ENCODE results near the gene MPI.
"Not testable (repeated sequence)": the region's sequence is repeated elsewhere in the genome, so short reads cannot be mapped to it uniquely, and the experiment has no call there.

The MPI gene

DNA sequence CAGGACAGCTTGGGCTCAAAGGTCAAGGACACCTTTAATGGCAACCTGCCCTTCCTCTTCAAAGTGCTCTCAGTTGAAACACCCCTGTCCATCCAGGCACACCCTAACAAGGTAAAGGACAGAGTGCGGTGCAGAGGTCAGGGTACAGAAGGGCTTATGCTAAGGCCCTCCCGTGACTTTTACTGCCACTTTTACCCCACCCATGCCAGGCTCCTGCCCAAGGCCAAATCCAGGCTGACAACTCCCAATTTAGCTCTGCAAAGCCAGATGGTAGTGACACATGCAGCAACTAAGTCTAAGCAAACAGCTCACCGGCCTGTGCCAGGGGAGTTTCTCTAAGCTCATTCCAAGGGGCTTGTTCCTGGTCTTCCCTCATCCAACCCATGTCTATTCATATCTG is 1.6 kb downstream of the MPI start:
- H3K36me3 ChIP-seq (ENCODE audit: control insufficient read depth, insufficient read depth, low read length): peaks cover 12% of the 10 kb centered on the region
- no peak overlapping the region for H3K4me3 ChIP-seq (ENCODE audit: insufficient read depth, low read depth, low read length)
- WGBS, 2 experiments: 91 to 93% methylated on average over 3 of the region's 3 CpGs
- no peaks in the 10 kb centered on the region for H3K9me3 ChIP-seq (ENCODE audit: control insufficient read depth, low read length)
- no peaks in the 10 kb centered on the region for H3K27me3 ChIP-seq (ENCODE audit: control insufficient read depth, insufficient read depth, low read length, poor library complexity, severe bottlenecking)
- H3K27ac ChIP-seq (ENCODE audit: insufficient read depth, low read depth, low read length, poor library complexity, severe bottlenecking): no peak overlapping the region
- no peaks in the 10 kb centered on the region for H3K4me1 ChIP-seq (ENCODE audit: control insufficient read depth, insufficient read depth, low read length)

DNA sequence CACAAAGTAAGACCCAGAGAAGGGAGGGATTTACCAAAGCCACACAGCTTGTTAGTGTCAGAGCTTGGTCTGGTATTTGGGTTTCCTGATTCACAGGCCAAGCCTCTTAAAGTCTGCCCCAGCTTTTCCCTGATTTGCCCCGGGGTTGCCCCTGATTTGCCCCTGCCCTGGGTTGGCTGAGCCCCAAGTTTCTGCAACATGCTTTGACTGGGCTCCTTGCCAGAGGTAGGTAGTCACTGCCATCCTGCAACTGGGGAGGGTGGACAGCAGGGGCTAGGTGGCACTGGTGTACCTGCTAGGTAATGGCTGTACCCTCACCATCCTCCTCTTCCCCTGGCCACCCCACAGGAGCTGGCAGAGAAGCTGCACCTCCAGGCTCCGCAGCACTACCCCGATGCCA is 2.5 kb downstream of the MPI start:
- Histone ChIP-seq H3K27ac (ENCODE audit: insufficient read depth, low read depth, low read length, poor library complexity, severe bottlenecking) (no peak overlapping the region), H3K4me3 (ENCODE audit: insufficient read depth, low read depth, low read length) (no peak overlapping the region), H3K36me3 (ENCODE audit: control insufficient read depth, insufficient read depth, low read length) (peaks cover 13% of the 10 kb centered on the region), H3K4me1 (ENCODE audit: control insufficient read depth, insufficient read depth, low read length) (no peaks in the 10 kb centered on the region), H3K27me3 (ENCODE audit: control insufficient read depth, insufficient read depth, low read length, poor library complexity, severe bottlenecking) (no peaks in the 10 kb centered on the region), H3K9me3 (ENCODE audit: control insufficient read depth, low read length) (no peaks in the 10 kb centered on the region)
- 95 to 97% methylated on average over 3 of the region's 3 CpGs for WGBS, 2 experiments

DNA sequence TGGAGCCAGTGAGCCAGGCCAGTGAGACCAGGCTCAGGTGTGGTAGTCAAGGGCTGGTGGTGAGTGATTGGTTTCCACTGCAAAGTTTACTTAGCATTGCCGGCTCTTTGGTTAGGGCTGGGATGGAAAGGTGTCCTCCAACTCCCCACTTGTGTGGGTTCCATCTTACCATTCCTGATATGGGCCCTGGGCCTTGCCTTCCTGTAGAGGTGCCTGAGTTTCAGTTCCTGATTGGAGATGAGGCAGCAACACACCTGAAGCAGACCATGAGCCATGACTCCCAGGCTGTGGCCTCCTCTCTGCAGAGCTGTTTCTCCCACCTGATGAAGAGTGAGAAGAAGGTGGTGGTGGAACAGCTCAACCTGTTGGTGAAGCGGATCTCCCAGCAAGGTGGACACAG is 3.1 kb downstream of the MPI start:
- Histone ChIP-seq H3K36me3 (ENCODE audit: control insufficient read depth, insufficient read depth, low read length) (peaks cover 18% of the 10 kb centered on the region), H3K27ac (ENCODE audit: insufficient read depth, low read depth, low read length, poor library complexity, severe bottlenecking) (no peak overlapping the region), H3K27me3 (ENCODE audit: control insufficient read depth, insufficient read depth, low read length, poor library complexity, severe bottlenecking) (no peaks in the 10 kb centered on the region), H3K9me3 (ENCODE audit: control insufficient read depth, low read length) (no peaks in the 10 kb centered on the region), H3K4me3 (ENCODE audit: insufficient read depth, low read depth, low read length) (no peak overlapping the region), H3K4me1 (ENCODE audit: control insufficient read depth, insufficient read depth, low read length) (no peaks in the 10 kb centered on the region)
- 97 to 100% methylated on average over 2 of the region's 2 CpGs for WGBS, 2 experiments

DNA sequence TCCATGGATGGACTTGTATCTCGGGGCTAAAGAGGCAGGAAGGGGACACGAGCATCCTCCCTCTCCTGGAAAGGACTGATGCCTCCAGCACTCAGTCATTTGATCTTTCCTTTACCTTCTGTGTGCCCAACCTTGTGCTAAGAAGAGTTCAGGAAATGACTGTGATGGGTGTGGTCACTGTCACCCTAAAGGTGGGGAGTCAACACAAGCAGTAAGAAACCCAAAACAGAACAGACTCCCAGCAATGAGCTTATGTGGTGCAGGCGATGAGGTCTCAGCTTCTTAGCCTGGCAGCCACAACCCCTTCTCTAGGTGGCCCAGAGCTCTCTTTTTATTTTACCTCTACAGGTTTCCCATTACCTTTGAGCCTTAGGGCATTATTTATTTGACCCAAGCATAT is 3.8 kb downstream of the MPI start:
- H3K9me3 ChIP-seq (ENCODE audit: control insufficient read depth, low read length): no peaks in the 10 kb centered on the region
- H3K27me3 ChIP-seq (ENCODE audit: control insufficient read depth, insufficient read depth, low read length, poor library complexity, severe bottlenecking): no peaks in the 10 kb centered on the region
- no peak overlapping the region for H3K27ac ChIP-seq (ENCODE audit: insufficient read depth, low read depth, low read length, poor library complexity, severe bottlenecking)
- WGBS, 2 experiments: 98% methylated on average over 3 of the region's 3 CpGs
- H3K4me1 ChIP-seq (ENCODE audit: control insufficient read depth, insufficient read depth, low read length): no peaks in the 10 kb centered on the region
- H3K36me3 ChIP-seq (ENCODE audit: control insufficient read depth, insufficient read depth, low read length): peaks cover 20% of the 10 kb centered on the region
- H3K4me3 ChIP-seq (ENCODE audit: insufficient read depth, low read depth, low read length): no peak overlapping the region

DNA sequence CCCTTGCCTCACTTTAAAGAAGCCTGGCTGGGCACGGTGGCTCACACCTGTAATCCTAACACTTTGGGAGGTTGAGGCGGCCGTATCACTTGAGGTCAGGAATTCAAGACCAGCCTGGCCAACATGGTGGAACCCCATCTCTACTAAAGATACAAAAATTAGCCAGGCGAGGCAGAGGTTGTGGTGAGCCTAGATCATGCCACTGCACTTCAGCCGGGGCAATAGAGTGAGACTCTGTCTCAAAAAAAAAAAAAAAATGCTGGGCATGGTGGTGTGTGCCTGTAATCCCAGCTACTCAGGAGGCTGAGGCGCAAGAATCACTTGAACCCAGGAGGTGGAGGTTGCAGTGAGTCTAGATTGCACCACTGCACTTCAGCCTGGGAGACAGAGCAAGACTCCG is 4.5 kb downstream of the MPI start:
- H3K27ac ChIP-seq (ENCODE audit: insufficient read depth, low read depth, low read length, poor library complexity, severe bottlenecking); H3K9me3 ChIP-seq (ENCODE audit: control insufficient read depth, low read length); H3K27me3 ChIP-seq (ENCODE audit: control insufficient read depth, insufficient read depth, low read length, poor library complexity, severe bottlenecking); H3K4me1 ChIP-seq (ENCODE audit: control insufficient read depth, insufficient read depth, low read length); H3K4me3 ChIP-seq (ENCODE audit: insufficient read depth, low read depth, low read length): not testable (repeated sequence)
- H3K36me3 ChIP-seq (ENCODE audit: control insufficient read depth, insufficient read depth, low read length): peaks cover 26% of the 10 kb centered on the region
- WGBS, 2 experiments: 93 to 94% methylated on average over 7 of the region's 7 CpGs

DNA sequence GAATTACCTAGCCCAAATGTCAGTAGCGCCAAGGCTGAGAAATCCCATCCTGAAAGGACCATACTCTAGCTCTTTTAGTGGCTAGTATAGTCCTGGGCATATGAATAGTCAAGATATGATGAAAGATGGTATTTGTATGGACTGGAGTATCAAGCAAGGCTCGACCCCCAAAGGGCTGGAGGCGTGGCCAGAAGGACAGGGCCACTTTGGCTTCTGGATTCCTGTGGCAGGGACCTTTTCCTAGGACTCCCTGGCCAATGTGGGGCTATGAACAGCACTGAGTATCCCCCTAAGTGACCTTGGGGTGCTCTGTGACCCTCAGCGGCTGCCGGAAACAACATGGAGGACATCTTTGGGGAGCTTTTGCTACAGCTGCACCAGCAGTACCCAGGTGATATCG is 6.0 kb downstream of the MPI start:
- Histone ChIP-seq H3K4me1 (ENCODE audit: control insufficient read depth, insufficient read depth, low read length) (no peaks in the 10 kb centered on the region), H3K27ac (ENCODE audit: insufficient read depth, low read depth, low read length, poor library complexity, severe bottlenecking) (no peak overlapping the region), H3K9me3 (ENCODE audit: control insufficient read depth, low read length) (no peaks in the 10 kb centered on the region), H3K36me3 (ENCODE audit: control insufficient read depth, insufficient read depth, low read length) (peaks cover 32% of the 10 kb centered on the region), H3K4me3 (ENCODE audit: insufficient read depth, low read depth, low read length) (no peak overlapping the region), H3K27me3 (ENCODE audit: control insufficient read depth, insufficient read depth, low read length, poor library complexity, severe bottlenecking) (no peaks in the 10 kb centered on the region)
- WGBS, 2 experiments: 93 to 95% methylated on average over 6 of the region's 6 CpGs

DNA sequence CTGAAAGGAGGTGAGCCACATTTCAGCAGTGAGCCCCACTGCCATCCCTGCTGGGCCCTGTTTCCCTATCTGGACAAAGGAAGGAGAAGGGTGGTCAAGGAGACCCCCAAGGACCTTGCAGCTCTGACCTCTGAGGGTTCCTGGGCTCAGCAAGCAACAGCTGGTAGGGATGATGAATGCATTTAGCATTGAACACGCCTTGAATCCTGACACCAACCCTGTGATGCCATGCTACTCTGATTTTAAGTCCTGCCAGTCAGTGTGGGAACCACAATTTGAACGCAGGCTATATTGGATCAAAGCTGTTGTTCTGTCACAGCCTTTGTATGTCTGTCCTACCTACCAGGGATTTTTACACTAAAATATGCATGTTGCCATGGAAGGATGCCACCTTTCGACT is 6.5 kb downstream of the MPI start:
- WGBS, 2 experiments: 81 to 93% methylated on average over 3 of the region's 3 CpGs
- H3K4me1 ChIP-seq (ENCODE audit: control insufficient read depth, insufficient read depth, low read length): no peaks in the 10 kb centered on the region
- H3K4me3 ChIP-seq (ENCODE audit: insufficient read depth, low read depth, low read length): no peak overlapping the region
- no peaks in the 10 kb centered on the region for H3K27me3 ChIP-seq (ENCODE audit: control insufficient read depth, insufficient read depth, low read length, poor library complexity, severe bottlenecking)
- H3K9me3 ChIP-seq (ENCODE audit: control insufficient read depth, low read length): no peaks in the 10 kb centered on the region
- no peak overlapping the region for H3K27ac ChIP-seq (ENCODE audit: insufficient read depth, low read depth, low read length, poor library complexity, severe bottlenecking)
- H3K36me3 ChIP-seq (ENCODE audit: control insufficient read depth, insufficient read depth, low read length): peaks cover 32% of the 10 kb centered on the region

DNA sequence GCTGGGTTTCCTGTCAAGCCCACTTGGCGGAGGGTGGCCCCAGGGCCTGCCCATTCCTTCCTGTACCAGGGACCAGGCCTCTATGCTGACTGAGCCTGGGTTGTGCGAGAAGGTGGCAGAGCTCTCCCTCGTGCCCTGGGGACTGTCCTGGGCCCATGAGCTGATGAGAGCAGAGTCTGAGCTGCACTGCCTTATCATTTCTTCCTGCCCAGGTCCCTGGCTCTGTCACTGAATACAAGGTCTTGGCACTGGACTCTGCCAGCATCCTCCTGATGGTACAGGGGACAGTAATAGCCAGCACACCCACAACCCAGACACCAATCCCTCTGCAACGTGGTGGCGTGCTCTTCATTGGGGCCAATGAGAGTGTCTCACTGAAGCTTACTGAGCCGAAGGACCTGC is 7.5 kb downstream of the MPI start:
- H3K4me1 ChIP-seq (ENCODE audit: control insufficient read depth, insufficient read depth, low read length): no peaks in the 10 kb centered on the region
- no peaks in the 10 kb centered on the region for H3K27me3 ChIP-seq (ENCODE audit: control insufficient read depth, insufficient read depth, low read length, poor library complexity, severe bottlenecking)
- no peaks in the 10 kb centered on the region for H3K9me3 ChIP-seq (ENCODE audit: control insufficient read depth, low read length)
- 92 to 93% methylated on average over 6 of the region's 6 CpGs for WGBS, 2 experiments
- no peak overlapping the region for H3K4me3 ChIP-seq (ENCODE audit: insufficient read depth, low read depth, low read length)
- H3K27ac ChIP-seq (ENCODE audit: insufficient read depth, low read depth, low read length, poor library complexity, severe bottlenecking): no peak overlapping the region
- H3K36me3 ChIP-seq (ENCODE audit: control insufficient read depth, insufficient read depth, low read length): peaks cover 27% of the 10 kb centered on the region

DNA sequence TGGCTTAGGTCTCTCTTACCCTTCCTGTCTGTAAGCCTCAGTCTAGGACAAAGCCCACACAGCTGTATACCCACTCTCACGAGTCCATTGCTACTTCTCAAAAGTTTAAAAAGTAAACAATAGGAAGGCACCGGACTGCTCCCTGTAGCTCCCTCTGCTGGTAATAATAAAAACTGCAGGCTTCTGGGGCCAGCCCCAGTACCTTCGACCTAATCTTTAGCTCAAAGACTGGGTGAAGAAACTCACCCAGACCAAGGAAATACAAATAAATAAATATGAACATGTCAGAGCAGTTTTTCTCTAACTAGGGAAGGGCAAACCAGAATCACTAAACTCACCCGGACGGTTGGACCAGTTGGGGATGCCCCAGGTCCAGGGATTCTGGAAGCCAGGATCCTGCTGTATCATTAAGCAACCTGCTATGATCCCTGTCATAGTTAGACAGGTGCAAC is 11.8 kb downstream of the MPI start:
- no peak overlapping the region for H3K4me3 ChIP-seq (ENCODE audit: insufficient read depth, low read depth, low read length)
- peaks cover 33% of the 10 kb centered on the region for H3K36me3 ChIP-seq (ENCODE audit: control insufficient read depth, insufficient read depth, low read length)
- WGBS, 2 experiments: 48 to 56% methylated on average over 5 of the region's 5 CpGs
- H3K9me3 ChIP-seq (ENCODE audit: control insufficient read depth, low read length): no peaks in the 10 kb centered on the region
- H3K27me3 ChIP-seq (ENCODE audit: control insufficient read depth, insufficient read depth, low read length, poor library complexity, severe bottlenecking): no peaks in the 10 kb centered on the region
- no peaks in the 10 kb centered on the region for H3K4me1 ChIP-seq (ENCODE audit: control insufficient read depth, insufficient read depth, low read length)
- no peak overlapping the region for H3K27ac ChIP-seq (ENCODE audit: insufficient read depth, low read depth, low read length, poor library complexity, severe bottlenecking)

DNA sequence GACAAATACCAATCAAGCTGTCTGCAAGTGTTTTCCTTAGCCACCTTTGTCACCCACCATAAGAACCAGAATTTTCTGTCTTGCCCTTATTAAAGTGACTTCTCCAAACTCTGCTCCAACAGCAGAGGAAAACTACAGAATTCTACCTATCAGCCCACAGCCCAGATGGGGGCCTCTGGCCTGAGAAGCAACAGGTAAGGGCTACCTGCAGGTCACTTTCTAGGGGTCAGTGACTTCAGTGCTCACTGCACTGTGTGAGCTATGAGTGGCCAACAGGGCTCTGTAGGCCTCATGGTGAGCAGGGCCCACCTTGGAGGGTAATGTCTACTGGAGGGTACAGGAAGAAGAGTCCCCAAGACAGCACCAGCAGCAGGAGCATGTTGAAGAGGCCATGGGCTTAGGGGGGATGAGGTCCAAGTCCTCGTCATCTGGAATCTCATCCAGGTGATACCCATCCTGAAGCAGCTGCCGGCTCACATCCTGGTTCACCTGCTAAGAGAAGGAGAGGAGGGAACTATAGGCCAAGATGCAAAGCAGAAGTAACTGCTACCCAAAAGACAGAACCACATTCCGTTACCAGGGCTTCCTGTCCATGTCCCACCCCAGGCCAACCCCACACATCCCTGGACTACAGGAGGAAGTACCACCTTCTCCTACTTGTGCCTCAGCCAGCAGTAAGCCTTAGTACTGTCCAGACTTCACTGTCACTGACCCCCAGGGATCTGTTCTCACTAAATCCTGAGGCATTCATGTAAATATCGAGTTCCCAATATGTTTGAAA is 12.6 kb downstream of the MPI start:
- WGBS, 2 experiments: 95 to 96% methylated on average over 4 of the region's 4 CpGs
- Histone ChIP-seq H3K4me3 (ENCODE audit: insufficient read depth, low read depth, low read length) (no peak overlapping the region), H3K27ac (ENCODE audit: insufficient read depth, low read depth, low read length, poor library complexity, severe bottlenecking) (no peak overlapping the region), H3K9me3 (ENCODE audit: control insufficient read depth, low read length) (no peaks in the 10 kb centered on the region), H3K4me1 (ENCODE audit: control insufficient read depth, insufficient read depth, low read length) (no peaks in the 10 kb centered on the region), H3K27me3 (ENCODE audit: control insufficient read depth, insufficient read depth, low read length, poor library complexity, severe bottlenecking) (no peaks in the 10 kb centered on the region), H3K36me3 (ENCODE audit: control insufficient read depth, insufficient read depth, low read length) (peaks cover 30% of the 10 kb centered on the region)

Measured in ectodermal cell (in vitro differentiated cells).